K562 (cell line): ENCODE measurements around the gene THAP5. TPM values are rescaled to one million over a fixed set of nuclear protein-coding genes. Genes with fewer than 3 reads are reported as not detected.

Source experiments
- ATAC-seq: fragments of 200-7000 bp; cut with Tn5 transposase; 3 replicates; pipeline ENCODE4 v1.9.1; 2020; ENCODE audit warnings: moderate library complexity
- BruUV-seq: library from RNA; stranded (reverse); fragments of 400-500 nt; replicated peaks from 2 replicates; lab custom pipeline; 2021; lab: Mats Ljungman, UMichigan
- CTCF ChIA-PET: fragments of 300-600 bp; formaldehyde crosslinking; extraction: SDS; loops from one replicate; lab custom pipeline; 2021; ENCODE audit warnings: low intra/inter-chr PET ratio; lab: Yijun Ruan, JAX
- POLR2A ChIA-PET: fragments of 300-600, 350-650 bp; sonication (Branson Sonifier 250); formaldehyde crosslinking; extraction: SDS; loops from one replicate; lab custom pipeline; 2021; ENCODE audit warnings: antibody characterized with exemption, inconsistent platforms; lab: Yijun Ruan, JAX
- DNase-seq, 4 experiments: peaks; one replicate each; pipeline versions ENCODE4 v3.0.0 to v3.0.0-alpha.2; 2011 to 2018; ENCODE audit warnings: low spot score in 3 of 4, mixed read lengths in 3 of 4; ENCODE audit errors: extremely low read depth in 1 of 4
- FAIRE-seq: peaks from 2 replicates; lab custom pipeline; 2011; peaks lifted over from hg19 to GRCh38; lab: Jason Lieb, UNC
- H2AFZ ChIP-seq: 2 replicates; pipeline ENCODE4 v1.6.0; 2011; ENCODE audit warnings: low read depth, low read length, control low read depth, inconsistent platforms
- H3K27ac ChIP-seq: fragments of 200-600 bp; 3 replicates; pipeline ENCODE4 v1.8.0; 2011; ENCODE audit warnings: low read depth, mild to moderate bottlenecking, control low read depth, inconsistent platforms, low read length, moderate library complexity, mixed read lengths; ENCODE audit errors: extremely low read depth
- H3K27me3 ChIP-seq, 2 experiments: fragments of 300-600 bp in 1 of 2; 2 replicates in 1 of 2; 3 replicates in 1 of 2; pipeline versions ENCODE4 v1.6.0 to v1.8.0; 2011; ENCODE audit warnings: inconsistent platforms in 2 of 2, low read length in 2 of 2, mild to moderate bottlenecking in 1 of 2, mixed read lengths in 1 of 2, moderate library complexity in 1 of 2; ENCODE audit not compliant: control insufficient read depth in 2 of 2, insufficient read depth in 2 of 2
- H3K36me3 ChIP-seq: fragments of 300-600 bp; 3 replicates; pipeline ENCODE4 v1.8.0; 2011; ENCODE audit warnings: mild to moderate bottlenecking, low read length, inconsistent platforms; ENCODE audit not compliant: control insufficient read depth, insufficient read depth
- H3K4me1 ChIP-seq, 2 experiments: fragments of 200-600 bp in 1 of 2; replicated peaks in 1 of 2; 2 replicates in 1 of 2; 3 replicates in 1 of 2; pipeline versions ENCODE4 v1.5.1 to v1.8.0; 2011; ENCODE audit warnings: inconsistent platforms in 2 of 2, low read length in 2 of 2, mild to moderate bottlenecking in 1 of 2, mixed read lengths in 1 of 2, moderate library complexity in 1 of 2; ENCODE audit not compliant: control insufficient read depth in 2 of 2, insufficient read depth in 2 of 2
- H3K4me2 ChIP-seq: 2 replicates; pipeline ENCODE4 v1.6.1; 2011; ENCODE audit warnings: low read length, control low read depth, inconsistent platforms, mixed read lengths; ENCODE audit not compliant: insufficient read depth
- H3K4me3 ChIP-seq: fragments of 200-600 bp; sonication (generic), shearing (Covaris generic); 2 replicates; pipeline ENCODE4 v1.5.1; 2016; ENCODE audit warnings: control low read depth, inconsistent platforms
- H3K79me2 ChIP-seq: fragments of 200-600 bp; 3 replicates; pipeline ENCODE4 v1.8.0; 2011; ENCODE audit warnings: low read length, inconsistent platforms; ENCODE audit not compliant: control insufficient read depth, insufficient read depth
- H3K9ac ChIP-seq, 2 experiments: 2 replicates each; pipeline versions ENCODE4 v1.6.0 to v1.6.1; 2011; ENCODE audit warnings: low read depth in 2 of 2, low read length in 2 of 2, control low read depth in 1 of 2, inconsistent platforms in 1 of 2, mild to moderate bottlenecking in 1 of 2, mixed read lengths in 1 of 2; ENCODE audit not compliant: insufficient read depth in 1 of 2
- H3K9me1 ChIP-seq: one replicate; pipeline ENCODE4 v1.6.0; 2011; ENCODE audit warnings: inconsistent platforms, mild to moderate bottlenecking, low read length, moderate library complexity; ENCODE audit not compliant: control insufficient read depth, insufficient read depth
- H3K9me3 ChIP-seq: replicated peaks from 2 replicates; pipeline ENCODE4 v1.5.1; 2011; ENCODE audit warnings: low read depth, low read length, inconsistent platforms; ENCODE audit not compliant: control insufficient read depth, insufficient read depth
- H4K20me1 ChIP-seq: replicated peaks from 2 replicates; pipeline ENCODE4 v1.6.1; 2011; ENCODE audit warnings: low read length, inconsistent platforms, mixed read lengths; ENCODE audit not compliant: control insufficient read depth, insufficient read depth
- HDAC2 ChIP-seq: fragments of 450-650 bp; IDR thresholded peaks from 2 replicates; pipeline ENCODE4 v1.6.1; 2016; ENCODE audit warnings: mild to moderate bottlenecking
- KDM2B ChIP-seq: fragments of 250-450 bp; sonication (Bioruptor Pico); IDR thresholded peaks from 2 replicates; pipeline ENCODE4 v1.8.0; 2021; ENCODE audit warnings: mild to moderate bottlenecking, moderate library complexity
- NBN ChIP-seq: fragments of 450-650 bp; IDR thresholded peaks from 2 replicates; pipeline ENCODE4 v1.6.1; 2016; ENCODE audit warnings: low read depth, mild to moderate bottlenecking
- PHB2 ChIP-seq: fragments of 450-650 bp; IDR thresholded peaks from 2 replicates; pipeline ENCODE4 v1.6.1; 2017; ENCODE audit warnings: low read depth
- POLR3A ChIP-seq: IDR thresholded peaks from 2 replicates; pipeline ENCODE4 v1.6.1; 2011; ENCODE audit warnings: borderline replicate concordance, mild to moderate bottlenecking, moderate library complexity; ENCODE audit not compliant: insufficient read length, insufficient read depth; ENCODE audit errors: extremely low read depth
- SMARCC2 ChIP-seq: fragments of 450-650 bp; IDR thresholded peaks from 2 replicates; pipeline ENCODE4 v1.6.1; 2017; ENCODE audit warnings: antibody characterized with exemption, moderate library complexity, mild to moderate bottlenecking, low read depth
- SMARCE1 ChIP-seq: fragments of 450-650 bp; IDR thresholded peaks from 2 replicates; pipeline ENCODE4 v1.7.1; 2016; ENCODE audit warnings: mild to moderate bottlenecking
- TOE1 ChIP-seq, 2 experiments: fragments of 450-650 bp in 1 of 2; sonication (generic) in 1 of 2; formaldehyde crosslinking in 1 of 2; IDR thresholded peaks; 2 replicates each; pipeline versions ENCODE4 v1.7.1 to v1.8.0; 2016 to 2022; ENCODE audit warnings: borderline replicate concordance in 2 of 2, mild to moderate bottlenecking in 2 of 2, antibody characterized with exemption in 1 of 2, inconsistent platforms in 1 of 2, low read depth in 1 of 2, missing genetic modification reagents in 1 of 2, moderate library complexity in 1 of 2
- ZBTB26 ChIP-seq: fragments of 450-650 bp; formaldehyde crosslinking; IDR thresholded peaks from 2 replicates; pipeline ENCODE4 v1.4.0; 2022; ENCODE audit warnings: missing genetic modification characterization
- ZBTB40 ChIP-seq, 2 experiments: fragments of 450-650 bp in 1 of 2; sonication (generic) in 1 of 2; formaldehyde crosslinking in 1 of 2; IDR thresholded peaks; 2 replicates each; pipeline versions ENCODE4 v1.7.1 to v1.9.0; 2016 to 2022; ENCODE audit warnings: inconsistent platforms in 1 of 2, mild to moderate bottlenecking in 1 of 2, missing genetic modification reagents in 1 of 2
- ZEB2 ChIP-seq: fragments of 450-650 bp; IDR thresholded peaks from 2 replicates; pipeline ENCODE4 v1.6.1; 2016
- ZNF589 ChIP-seq: fragments of 200-800 bp; sonication (Bioruptor generic); IDR thresholded peaks from 2 replicates; pipeline ENCODE4 v1.6.1; 2016; ENCODE audit warnings: low read depth, missing genetic modification characterization, missing compliant biosample characterization
- WGBS: fragments of 100-300 bp; shearing (Covaris generic); methylation state at CpG from one replicate; pipeline ENCODE4 v1.1.6; 2016; ENCODE audit warnings: low coverage, mixed read lengths; ENCODE audit not compliant: insufficient coverage; ENCODE audit errors: missing lambda C conversion rate; 5-methylcytosine and 5-hydroxymethylcytosine counted together
- in situ Hi-C: fragments of 300-500 bp; cut with MboI; formaldehyde crosslinking; loops from 4 replicates; pipeline ENCODE4 v1.15.0; 2018; ENCODE audit warnings: inconsistent platforms, mixed read lengths
- intact Hi-C: fragments of 100-400 bp; cut with micrococcal nuclease; formaldehyde crosslinking; loops from 2 replicates; pipeline ENCODE4 v1.14.2; 2022
- polyA plus RNA-seq, 8 experiments: library from polyadenylated mRNA; depleted of rRNA in 4 of 8; stranded (reverse) in 5 of 8; unstranded in 3 of 8; fragments of >200 nt; fragmentation: Nextera tagmentation in 2 of 8; fragmentation: Illumina TruSeq in 1 of 8; extraction: Ambion mirVana in 2 of 8; extraction: Trizol in 1 of 8; gene quantifications; 2 replicates each; pipeline versions ENCODE4 v1.2.1 to v1.2.3, GENCODE V29; 2011 to 2014; ENCODE audit warnings: inconsistent platforms in 1 of 8, missing spikeins in 1 of 8
- total RNA-seq, 7 experiments: library from RNA; depleted of rRNA in 6 of 7; stranded (reverse); fragments of >200 nt in 6 of 7; fragmentation: Illumina TruSeq in 2 of 7; extraction: Trizol in 2 of 7; gene quantifications; 2 replicates each; pipeline versions ENCODE4 v1.2.1 to v1.2.3, GENCODE V29; 2011 to 2021; ENCODE audit warnings: low replicate concordance in 1 of 7

THAP5 gene
- total and polyA plus RNA-seq, 9 of the 15 experiments (the other 6 are each of a cell fraction or from before 2014, with no cell fraction given), result 16.5 to 58.1 (median 28.2) TPM

- Histone ChIP-seq H3K9me1 (no peaks in the 10 kb centered on the region), H3K79me2 (no peaks in the 10 kb centered on the region), H3K4me3 (no peak overlapping the region), H3K4me1 (peaks cover 5 to 16% of the 10 kb centered on the region in 2 experiments), H3K27ac (no peak overlapping the region), H3K4me2 (no peak overlapping the region), H3K27me3 (peaks cover 7 to 8% of the 10 kb centered on the region in 2 experiments; a peak in 3 of 5 replicates), H3K36me3 (no peaks in the 10 kb centered on the region), H4K20me1 (no peaks in the 10 kb centered on the region), H3K9ac (no peak overlapping the region), H3K9me3 (no peaks in the 10 kb centered on the region), H2AFZ (no peak overlapping the region)
- peak; percentile 73 for ATAC-seq
- DNase-seq, result peak in 2 of 4 experiments; percentile 56 to 64
- FAIRE-seq, result no peak
- in situ Hi-C loops (no loop called here), intact Hi-C loops (no loop called here)
- no TSS peak for BruUV-seq
- CTCF ChIA-PET, result no interaction called here
- 0% methylated on average over 2 of the region's 3 CpGs for WGBS
- POLR2A ChIA-PET, result interaction anchor here (1.0 to 3.0 kb wide), 2 partner anchors 10 to 17 kb away, joined by 3 to 16 read pairs; partner anchors contain the start of genes DNAJB9 and THAP5
- TF ChIP-seq ZEB2 (peak; percentile 45; the same call in 1 of the 2 replicates), TOE1 (IDR thresholded peaks at IDR 0.05; ENCODE audit: borderline replicate concordance) (peak; percentile 49; the same call in 1 of the 2 replicates), TOE1 (CRISPR knock-in tag; IDR thresholded peaks at IDR 0.05; ENCODE audit: borderline replicate concordance, low read depth) (no peak), ZBTB26 (CRISPR knock-in tag) (0 out of 2 replicates have a peak, but pooled peaks have one; percentile 47), ZBTB40 (IDR thresholded peaks at IDR 0.05) (peak; percentile 32; the same call in 1 of the 2 replicates), ZBTB40 (CRISPR knock-in tag; IDR thresholded peaks at IDR 0.05) (no peak), NBN (peak; percentile 89), ZNF589 (0 out of 2 replicates have a peak, but pooled peaks have one; percentile 53), SMARCC2 (peak; percentile 96), SMARCE1 (peak; percentile 99), PHB2 (peak; percentile 74), POLR3A (no peak), KDM2B (CRISPR knock-in tag) (no peak), HDAC2 (peak; percentile 99)
Observed at GRCh38 chr7:108586274-108586710, 16.8 kb upstream of the THAP5 start.
